DMS79 treated with DMSO at 0.1 percent for 48 hours (cell line): ENCODE data around the gene PKD1L1.
"Not testable (repeated sequence)": the region's sequence is repeated elsewhere in the genome, so short reads cannot be mapped to it uniquely, and the experiment has no call there.

Experiments
- DNase-seq: peaks from one replicate; lab custom pipeline; 2025; lab: John Stamatoyannopoulos, UW

The PKD1L1 gene

DNA sequence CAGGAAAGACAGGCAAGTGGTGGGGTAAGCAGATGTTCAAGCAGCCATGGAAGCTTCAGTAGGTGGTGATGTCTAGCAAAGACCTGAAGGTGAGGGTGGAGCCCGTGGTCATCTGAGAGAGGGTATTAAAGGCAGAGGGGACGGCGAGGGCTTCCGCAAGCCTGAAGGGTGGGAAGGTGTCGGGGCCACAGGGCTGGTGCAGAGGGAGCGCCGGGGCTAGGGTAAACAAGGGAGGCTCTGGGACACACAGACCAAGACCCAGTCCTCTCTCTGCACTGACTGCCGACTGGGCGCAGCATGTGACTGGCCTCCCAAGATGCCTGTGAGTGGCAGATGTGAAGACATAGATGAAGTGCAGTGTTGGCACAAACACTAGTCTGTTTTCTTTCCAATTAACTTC lies 132.4 kb downstream of the PKD1L1 start:
- no peak for DNase-seq

DNA sequence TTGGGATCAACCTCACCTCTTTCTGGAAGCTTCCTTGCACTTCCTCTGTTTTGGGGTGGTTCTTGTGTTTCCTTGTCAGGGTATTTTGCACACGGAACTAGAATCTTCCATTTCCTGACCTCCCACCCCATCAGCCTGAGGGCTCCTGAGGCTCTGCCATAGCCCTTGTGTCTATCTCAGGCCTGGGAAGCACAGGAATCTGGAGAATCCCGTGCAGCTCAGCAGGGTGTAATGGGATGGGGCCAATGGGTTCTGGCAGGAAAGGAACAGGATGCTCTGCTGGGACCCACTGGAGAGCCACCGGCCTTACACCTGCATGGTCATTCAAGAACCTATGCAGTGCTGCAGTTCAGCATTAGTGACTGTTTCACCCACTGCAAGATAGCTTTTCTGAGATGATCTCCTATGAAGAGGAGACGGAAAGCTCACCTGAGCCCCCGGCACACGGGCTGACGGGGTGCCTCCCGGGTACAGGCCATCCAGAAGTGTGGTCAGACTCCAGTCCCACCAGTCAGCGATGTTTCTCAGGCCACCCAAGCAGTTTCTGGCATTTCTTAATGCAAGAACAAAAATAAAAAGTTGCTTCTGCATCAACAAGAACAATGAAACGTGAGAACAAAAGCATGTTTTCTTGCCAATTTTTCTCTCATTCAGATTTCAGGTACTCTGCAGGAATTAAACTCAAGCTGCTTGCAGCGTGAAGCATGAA lies 133.2 kb downstream of the PKD1L1 start:
- no peak for DNase-seq

DNA sequence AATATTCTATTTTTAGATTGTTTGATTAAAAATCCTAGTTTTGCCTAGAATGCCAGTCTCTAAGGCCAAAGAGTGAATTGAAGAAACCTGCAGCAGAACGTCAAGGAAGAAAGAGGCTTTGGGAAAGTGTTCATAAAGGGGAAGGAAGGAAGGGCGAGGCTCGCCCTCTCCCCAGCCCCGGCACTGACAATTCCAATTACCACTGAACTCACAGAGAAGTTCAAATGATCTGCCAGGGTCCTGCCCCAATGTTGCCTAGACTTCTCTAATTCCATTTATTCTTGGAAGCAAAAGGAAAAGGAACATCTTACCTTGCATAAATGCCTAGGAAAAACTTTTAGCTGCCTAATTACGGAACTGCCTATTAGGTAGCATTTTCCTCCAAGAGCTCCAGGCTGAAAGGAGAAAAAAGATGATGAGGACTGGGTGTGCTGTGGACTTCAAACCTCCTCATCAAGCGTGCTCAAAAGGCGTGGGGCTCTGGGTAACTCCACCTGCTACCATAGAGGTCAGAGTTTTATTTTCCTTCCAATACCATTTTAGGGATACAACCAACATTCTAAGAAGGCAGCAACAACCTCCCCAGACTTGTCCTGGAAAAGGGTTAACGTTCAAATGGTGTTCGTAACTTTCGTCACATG lies 134.5 kb downstream of the PKD1L1 start:
- DNase-seq = no peak

DNA sequence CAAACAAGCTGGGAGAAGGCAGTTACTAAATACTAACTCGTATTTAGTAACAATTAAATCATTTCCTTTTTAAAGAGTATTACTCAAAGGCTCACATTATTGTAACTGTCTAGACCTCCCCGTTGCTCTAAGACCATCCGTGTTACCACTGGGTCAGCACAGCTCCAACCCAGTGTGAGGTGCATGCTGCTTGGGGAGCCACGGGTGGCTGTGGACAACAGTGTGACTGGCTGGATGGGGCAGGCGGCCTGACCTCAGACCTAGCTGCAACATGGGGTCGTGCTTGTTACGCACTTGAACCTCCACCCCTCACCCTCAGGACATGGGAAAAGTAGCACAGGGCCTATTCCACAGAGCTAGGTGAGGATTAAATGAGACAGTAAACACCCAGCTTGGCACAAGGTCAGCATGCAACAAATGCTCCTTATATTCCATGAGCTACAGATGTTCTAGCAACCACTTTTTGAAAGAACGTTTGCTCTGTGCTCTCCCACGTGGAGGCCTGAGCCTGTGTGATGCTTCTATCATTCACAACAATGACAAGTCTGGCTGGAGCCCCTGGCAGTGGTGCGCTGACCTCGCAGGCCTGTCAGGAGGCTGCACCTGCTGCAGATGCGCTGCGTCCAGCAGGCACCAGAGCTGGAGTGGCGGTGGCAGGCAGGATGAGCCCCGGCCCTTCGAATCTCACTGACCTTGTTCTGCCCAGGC lies 135.7 kb downstream of the PKD1L1 start:
- no peak for DNase-seq

DNA sequence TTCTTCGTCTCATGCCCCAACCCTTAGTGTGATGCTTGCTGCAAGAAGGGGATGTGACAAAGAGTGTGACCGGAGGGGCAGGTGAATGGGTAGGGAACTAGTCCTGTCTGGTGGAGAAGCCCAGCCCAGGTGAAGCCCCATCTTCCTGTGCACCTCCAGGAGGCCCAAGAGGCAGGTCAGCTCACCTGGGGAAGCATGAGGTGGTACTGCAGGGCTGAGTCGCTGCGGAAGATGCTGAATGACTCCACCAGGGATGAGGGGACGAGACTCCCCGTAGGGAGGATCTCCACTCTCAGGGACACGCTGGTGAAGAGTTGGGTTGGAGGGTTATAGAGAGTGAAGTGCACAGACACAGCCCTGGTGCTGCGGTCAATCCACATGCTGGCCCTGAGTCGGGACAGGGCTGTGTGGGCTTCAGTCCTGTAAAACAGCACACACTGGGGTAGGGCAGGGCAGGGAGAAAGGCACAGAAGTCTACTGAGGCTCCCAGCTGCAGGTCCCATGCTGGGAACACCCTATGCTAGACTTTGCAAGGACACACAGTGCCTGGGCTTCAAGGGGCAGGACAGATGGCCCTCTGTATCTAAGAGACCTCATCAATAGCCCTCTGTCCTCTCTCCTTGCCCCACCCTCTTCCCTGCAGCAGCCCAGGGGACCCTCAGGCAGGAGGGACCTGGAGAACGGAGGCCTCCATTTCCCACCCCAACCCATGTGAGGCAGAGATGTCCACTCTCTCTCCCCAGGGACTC lies 136.5 kb downstream of the PKD1L1 start:
- no peak for DNase-seq

DNA sequence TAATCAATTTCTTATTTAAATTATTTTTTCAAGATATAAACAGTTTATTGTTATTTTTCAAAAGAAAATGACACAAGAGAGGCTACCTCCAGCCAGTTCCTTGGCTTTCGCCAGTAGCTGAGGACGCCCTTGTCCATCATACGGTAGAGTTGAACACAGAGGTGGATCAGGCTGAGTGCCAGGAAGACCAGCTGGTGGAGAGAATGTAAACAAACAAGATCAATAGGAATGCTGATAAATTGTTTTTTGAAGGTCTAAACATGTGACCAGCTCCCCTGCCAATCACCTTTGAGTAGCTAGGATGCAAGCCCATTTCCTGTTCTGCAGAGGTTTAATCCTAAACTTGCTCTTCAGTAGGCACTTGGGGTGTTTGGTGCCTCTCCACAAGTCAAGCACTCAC lies 138.9 kb downstream of the PKD1L1 start:
- no peak for DNase-seq

DNA sequence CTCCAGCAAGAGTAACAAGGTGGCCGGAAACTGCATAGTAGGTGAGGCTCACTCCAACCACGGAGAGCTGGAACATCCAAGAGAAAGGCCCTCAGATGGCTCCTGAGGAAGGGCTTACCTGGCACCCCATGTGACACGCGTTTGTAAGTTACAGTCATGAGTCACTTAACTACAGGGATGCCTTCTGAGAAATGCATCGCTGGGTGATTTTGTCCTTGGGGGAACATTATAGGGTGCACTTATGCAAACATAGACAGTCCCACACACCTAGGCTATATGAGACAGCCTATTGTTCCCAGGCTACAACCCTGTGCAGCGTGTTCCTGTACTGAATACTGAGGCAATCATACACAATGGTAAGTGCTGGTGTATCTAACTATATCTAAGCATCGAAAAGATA lies 139.9 kb downstream of the PKD1L1 start:
- no peak for DNase-seq

DNA sequence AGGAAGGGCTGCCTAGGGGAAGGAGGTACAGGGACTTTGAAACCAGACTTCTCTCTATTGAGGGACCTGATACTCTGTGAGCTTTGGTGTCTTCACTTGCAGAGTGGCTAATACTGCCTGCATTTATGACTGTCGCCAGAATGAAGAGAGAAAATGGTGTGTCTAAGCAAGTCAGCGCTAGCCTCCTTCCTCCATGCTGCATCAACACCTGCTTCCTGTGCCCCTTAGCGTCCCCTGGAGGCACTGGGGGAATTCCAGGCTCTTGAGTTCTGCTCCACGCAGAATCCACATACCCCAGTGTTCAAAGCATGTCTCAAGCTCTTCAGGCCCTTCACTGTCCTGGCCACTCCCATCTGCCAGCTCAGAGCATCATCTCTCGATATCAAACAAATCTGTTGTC lies 140.5 kb downstream of the PKD1L1 start:
- DNase-seq = no peak

DNA sequence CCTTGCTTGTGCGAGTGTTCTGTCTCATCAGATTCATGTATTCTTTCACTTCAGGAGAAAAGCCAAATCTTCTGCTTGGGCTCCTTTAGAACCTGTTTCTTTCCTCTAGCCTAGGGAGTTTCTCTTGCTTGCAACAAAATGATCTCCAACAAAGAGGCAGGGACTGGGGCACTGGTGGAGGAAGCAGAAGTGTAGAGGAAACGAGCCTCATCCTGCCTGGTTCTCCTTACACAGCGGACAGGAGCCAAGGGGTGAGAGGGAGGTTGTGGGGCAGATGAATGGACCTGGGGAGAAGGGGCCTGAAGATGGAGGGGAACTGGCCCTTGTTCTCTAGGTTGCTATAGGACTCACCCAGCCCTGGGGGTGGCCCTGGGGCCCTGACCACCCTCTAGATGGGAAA lies 141.1 kb downstream of the PKD1L1 start:
- DNase-seq = no peak

DNA sequence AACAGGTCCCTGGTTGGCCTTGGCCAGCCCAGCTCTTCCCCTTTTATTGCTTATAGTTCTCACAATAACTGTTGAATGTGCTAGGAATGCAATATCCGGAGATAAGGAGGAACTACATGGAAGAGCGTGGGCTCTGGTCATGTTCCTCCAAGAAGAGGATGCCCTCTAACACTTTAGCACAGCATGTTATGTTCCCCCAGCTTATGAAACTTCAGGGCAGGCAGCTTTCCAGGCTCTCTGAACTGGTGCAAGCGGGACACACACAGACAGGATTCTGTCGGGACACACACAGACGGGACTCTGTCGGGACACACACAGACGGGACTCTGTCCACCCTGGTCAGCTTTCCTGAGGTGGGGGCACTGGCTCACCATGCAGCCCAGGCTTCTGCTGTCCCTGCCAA lies 141.6 kb downstream of the PKD1L1 start:
- no peak for DNase-seq

DNA sequence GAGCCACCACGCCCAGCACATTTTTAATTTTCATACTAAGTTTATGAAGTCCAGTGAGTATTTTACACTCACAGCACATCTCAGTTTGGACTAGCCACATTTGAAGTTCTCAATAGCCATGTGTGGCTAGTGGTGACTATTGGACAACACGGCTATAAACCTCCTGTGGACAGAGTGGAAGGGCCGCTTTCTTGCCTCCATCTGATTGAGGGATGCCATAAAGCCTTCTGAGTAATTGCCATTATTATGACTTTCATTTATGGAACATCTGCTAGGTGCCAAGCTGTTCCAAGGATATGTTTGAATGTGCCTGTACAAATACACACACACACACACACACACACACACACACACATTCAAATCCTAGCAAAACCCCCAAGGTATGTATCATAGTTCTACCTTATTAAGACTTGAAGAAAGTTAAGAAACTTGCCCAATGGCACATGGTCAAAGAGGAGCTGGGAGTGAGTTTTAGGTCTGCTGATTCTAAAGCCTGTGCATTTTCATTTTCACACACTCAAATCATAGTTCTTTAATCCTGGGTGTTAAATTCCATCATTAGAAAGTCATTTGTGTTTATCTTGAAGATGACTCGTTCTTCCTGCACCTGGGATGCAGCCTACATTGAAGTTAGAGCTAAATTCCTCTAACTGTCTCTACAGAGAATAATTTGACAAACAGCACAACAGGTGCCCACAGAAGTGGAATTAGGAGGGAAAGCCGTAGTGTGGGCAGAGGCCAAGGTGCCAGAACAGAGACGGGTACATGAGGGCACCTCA lies 143.3 kb downstream of the PKD1L1 start:
- DNase-seq = no peak

DNA sequence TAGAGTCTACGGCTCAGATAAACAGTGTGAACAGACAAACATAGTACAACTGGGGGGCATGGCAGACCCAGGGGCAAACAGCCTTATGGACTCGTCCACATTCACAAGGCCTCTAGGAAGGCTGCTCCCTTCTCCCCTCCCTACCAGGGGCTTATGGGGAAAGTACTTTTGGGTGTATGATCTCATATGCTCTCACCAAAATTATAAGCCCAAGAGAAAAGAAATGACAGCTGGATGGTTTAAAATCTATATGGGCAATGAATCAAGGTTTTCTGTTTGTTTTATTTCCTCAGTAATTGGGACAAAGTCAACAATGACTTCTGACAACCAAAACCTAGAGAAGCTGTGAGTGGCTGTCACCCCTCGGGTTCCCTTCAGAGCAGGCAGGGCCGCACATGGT lies 144.4 kb downstream of the PKD1L1 start:
- DNase-seq = no peak

DNA sequence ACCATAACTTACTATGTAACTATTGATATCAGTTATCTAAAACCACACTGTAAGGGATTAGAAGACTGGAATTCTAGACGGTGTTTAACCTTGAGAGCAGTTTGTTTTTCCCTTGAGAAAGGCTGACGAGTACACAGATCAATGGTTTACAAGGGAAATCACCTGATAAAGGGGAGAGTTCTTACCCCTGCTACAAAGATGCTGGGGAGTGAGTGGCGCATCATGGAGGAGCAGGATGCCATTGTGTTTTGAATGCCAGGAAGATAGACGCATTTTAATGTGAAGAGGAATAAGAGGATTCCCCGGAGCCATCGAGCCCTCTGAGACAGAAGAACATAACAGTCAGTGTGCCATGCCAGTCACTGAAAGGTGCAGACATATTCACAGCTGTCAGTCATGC lies 145.2 kb downstream of the PKD1L1 start:
- DNase-seq = no peak

DNA sequence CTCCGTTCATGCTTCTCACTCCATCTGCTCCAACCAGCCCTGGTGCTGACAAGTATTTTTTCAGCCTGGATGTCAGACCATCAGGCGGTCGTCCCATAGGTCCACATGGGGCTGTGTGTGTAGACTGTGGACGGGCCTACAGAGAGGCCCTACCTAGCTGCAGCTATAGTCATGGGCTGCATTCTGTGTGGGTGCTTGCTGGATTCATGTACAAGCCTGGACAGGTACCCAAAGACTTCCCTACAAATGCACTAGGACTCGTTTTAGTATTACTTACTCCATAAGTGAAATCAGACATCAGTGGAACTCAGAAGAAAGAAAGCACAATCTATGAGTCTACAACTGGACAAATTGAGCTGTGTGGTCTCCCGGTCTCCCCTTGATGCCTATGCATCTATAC lies 146.8 kb downstream of the PKD1L1 start:
- no peak for DNase-seq

DNA sequence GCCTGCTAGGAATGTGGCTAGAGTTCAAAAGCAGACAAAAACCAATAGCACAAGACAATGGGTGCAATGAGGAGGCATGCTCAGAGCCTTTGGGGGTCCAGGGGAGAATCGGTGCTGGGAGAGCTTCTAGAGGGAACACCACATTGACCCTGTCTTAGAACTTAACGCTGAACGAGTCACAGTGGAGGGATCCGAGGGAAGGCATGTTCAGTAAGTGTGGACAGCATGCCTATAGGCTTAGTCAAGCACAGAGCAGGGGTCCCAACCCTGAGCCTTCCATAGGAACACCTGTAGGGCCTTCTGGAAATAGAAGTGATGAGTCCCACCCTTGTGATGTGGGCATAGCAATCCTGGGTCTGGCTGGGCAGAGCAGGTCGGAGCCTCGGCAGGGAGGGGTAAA lies 148.7 kb downstream of the PKD1L1 start:
- no peak for DNase-seq

DNA sequence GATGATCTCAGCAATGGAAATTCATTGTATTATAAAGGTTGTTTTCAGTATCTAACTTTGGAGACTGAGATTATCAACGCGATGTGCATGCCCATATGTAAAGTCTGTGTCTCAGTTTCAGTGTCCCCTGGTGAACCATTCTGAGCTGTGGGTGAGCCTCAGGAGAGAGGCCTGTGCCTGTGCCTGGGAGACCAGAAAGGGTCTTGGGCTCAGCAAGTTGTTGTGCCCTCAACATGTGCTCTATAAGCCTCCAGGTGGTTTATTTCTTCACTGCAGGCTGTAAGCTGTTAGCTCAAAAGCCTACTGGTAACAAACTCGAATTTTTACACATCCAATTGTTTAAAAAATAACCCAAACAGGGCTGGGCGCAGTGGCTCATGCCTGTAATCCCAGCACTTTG lies 151.9 kb downstream of the PKD1L1 start:
- DNase-seq = no peak

DNA sequence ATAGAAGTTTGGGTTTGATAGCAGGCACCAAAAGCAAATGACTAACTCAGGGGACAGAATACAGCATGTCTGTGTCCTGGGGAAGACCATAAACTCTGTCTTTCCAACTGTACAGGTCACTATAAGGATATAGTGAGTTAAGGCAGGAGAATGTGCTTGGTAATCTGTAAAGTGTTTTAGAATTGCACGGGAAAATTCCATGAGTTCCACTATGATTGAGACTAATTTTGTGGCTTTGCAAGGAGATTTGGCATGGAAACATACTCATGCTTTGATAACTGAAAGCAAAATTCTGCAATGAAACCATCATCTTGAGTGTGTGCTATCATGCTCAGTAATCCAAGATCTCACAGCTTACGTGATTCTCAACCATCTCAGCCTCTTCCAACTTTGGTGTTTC lies 152.6 kb downstream of the PKD1L1 start:
- no peak for DNase-seq

DNA sequence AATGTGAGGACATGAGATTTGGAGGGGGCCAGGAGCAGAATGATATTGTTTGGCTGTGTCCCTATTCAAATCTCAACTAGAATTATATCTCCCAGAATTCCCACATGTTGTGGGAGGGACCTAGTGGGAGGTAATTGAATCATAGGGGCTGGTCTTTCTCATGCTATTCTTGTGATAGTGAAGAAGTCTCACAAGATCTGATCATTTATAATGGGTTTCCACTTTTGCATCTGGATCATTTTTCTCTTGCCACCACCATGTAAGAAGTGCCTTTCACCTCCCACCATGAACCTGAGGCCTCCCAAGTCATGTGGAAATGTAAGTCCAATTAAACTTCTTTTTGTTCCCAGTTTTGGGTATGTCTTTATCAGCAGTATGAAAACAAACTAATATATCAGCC lies 153.1 kb downstream of the PKD1L1 start:
- not testable (repeated sequence) for DNase-seq

DNA sequence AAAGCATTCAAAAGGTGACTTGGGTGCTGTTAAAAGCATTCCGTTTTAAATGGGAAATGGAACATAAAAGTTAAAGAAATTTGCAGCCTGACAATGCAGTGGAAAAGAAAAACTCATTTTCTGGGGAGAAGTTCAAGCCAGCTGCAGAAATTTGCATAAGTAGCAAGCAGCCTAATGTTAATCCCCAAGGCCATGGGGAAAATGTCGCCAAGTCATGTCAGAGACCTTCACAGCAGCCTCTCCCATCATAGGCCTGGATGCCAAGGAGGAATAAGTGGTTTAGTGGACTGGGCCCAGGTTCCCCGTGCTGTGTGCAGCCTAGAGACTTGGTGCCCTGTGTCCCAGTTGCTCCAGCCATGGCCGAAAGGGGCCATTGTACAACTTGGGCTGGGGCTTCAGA lies 154.2 kb downstream of the PKD1L1 start:
- no peak for DNase-seq

DNA sequence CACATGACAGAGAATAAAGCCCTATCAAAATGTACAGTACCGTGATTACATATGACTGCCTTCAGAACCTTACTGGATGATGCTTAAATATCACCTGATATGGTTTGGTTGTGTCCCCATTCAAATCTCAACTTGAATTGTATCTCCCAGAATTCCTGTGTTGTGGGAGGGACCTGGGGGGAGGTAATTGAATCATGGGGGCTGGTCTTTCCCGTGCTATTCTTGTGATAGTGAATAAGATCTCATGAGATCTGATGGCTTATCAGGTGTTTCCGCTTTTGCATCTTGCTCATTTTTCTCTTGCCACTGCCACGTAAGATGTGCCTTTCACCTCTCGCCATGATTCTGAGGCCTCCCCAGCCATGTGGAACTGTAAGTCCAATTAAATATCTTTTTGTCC lies 155.1 kb downstream of the PKD1L1 start:
- not testable (repeated sequence) for DNase-seq

DNA sequence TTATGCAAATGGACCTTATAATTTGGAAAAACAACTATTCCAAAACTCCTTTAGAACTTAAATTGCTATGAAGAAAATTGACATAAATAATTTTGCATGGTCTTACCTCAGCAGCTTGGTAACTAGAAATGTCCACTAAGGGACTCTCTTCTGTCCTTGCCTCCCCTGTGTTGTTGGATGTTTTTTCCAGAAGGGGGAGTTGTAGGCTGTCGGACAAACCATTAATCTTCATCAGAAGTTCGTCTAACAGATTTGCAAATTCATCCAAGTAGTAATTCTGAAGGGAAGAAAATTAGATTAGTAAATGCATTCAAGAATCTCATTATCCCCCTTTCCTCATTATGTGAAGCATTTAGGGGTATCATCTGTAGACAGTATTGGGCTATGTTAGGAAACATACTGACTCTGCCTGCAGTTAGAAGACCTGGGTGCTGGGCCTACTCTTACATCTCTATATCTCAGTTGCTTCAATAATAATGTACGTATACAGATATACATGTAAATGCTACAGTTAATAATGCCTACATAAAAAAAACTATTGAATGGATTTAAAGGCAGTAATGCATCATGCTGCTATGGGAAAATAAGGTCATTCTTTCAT lies 155.6 kb downstream of the PKD1L1 start:
- no peak for DNase-seq

DNA sequence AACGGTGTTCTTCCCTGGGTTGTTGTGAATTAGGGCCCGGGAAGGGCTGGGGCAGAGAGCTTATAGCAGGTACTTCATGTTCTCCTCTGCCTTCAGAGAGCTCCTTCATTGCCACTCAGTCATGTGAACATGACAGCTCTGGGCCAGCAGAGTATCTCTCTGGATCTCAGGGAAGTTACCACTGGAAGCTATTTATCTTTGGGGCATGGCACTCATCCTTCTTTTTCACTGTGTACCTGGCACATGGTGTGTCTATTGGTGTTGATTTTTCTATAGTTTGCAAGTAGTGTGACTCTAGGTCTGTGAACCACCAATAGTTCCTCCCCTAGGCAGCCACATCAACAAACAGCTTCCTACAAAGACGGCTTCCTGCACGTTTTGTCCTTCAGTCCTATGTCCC lies 156.6 kb downstream of the PKD1L1 start:
- DNase-seq = no peak
